MG63 (cell line): ENCODE measurements around the gene ARHGAP42. TPM values are rescaled to one million over a fixed set of nuclear protein-coding genes. Genes with fewer than 3 reads are reported as not detected.

ENCODE experiments used
- DNase-seq: peaks from one replicate; pipeline ENCODE4 v3.0.0-alpha.2; 2020
- H3K27me3 ChIP-seq: fragments of 250-450 bp; sonication (Bioruptor Pico); 2 replicates; pipeline ENCODE4 v1.5.1; 2020; ENCODE audit warnings: mild to moderate bottlenecking, moderate library complexity
- H3K36me3 ChIP-seq: fragments of 250-450 bp; sonication (Bioruptor Pico); 2 replicates; pipeline ENCODE4 v1.5.1; 2020; ENCODE audit warnings: mild to moderate bottlenecking, moderate library complexity
- H3K4me3 ChIP-seq: fragments of 250-450 bp; sonication (Bioruptor Pico); 2 replicates; pipeline ENCODE4 v1.5.1; 2020; ENCODE audit warnings: mild to moderate bottlenecking, moderate library complexity
- H3K9me3 ChIP-seq: fragments of 250-450 bp; sonication (Bioruptor Pico); 2 replicates; pipeline ENCODE4 v1.5.1; 2020; ENCODE audit warnings: mild to moderate bottlenecking, moderate library complexity
- total RNA-seq: library from RNA; depleted of rRNA; stranded (reverse); fragments of >200 nt; shearing (Covaris generic); gene quantifications from 2 replicates; pipeline ENCODE4 v1.2.3, GENCODE V29; 2014; ENCODE audit warnings: low replicate concordance

Gene ARHGAP42
- total RNA-seq, 1 experiment from 2014 or later, result 2.0 TPM

GRCh38 chr11:100923555-100923954, 236.5 kb downstream of the ARHGAP42 start:
- H3K9me3 ChIP-seq, result no peaks in the 10 kb centered on the region
- no peaks in the 10 kb centered on the region for H3K27me3 ChIP-seq
- H3K4me3 ChIP-seq, result no peak overlapping the region
- DNase-seq, result no peak
- no peaks in the 10 kb centered on the region for H3K36me3 ChIP-seq

- DNase-seq, result no peak
- no peaks in the 10 kb centered on the region for H3K36me3 ChIP-seq
- no peaks in the 10 kb centered on the region for H3K27me3 ChIP-seq
- no peaks in the 10 kb centered on the region for H3K9me3 ChIP-seq
- no peak overlapping the region for H3K4me3 ChIP-seq
Measured at GRCh38 chr11:100925935-100926334, 238.8 kb downstream of the ARHGAP42 start.

GRCh38 chr11:100927579-100927978, 240.5 kb downstream of the ARHGAP42 start:
- H3K4me3 ChIP-seq, result no peak overlapping the region
- no peaks in the 10 kb centered on the region for H3K27me3 ChIP-seq
- DNase-seq, result no peak
- no peaks in the 10 kb centered on the region for H3K9me3 ChIP-seq
- H3K36me3 ChIP-seq, result no peaks in the 10 kb centered on the region

- Histone ChIP-seq H3K4me3 (no peak overlapping the region), H3K9me3 (no peaks in the 10 kb centered on the region), H3K27me3 (no peaks in the 10 kb centered on the region), H3K36me3 (no peaks in the 10 kb centered on the region)
- DNase-seq, result no peak
Measured at GRCh38 chr11:100928426-100928825, 241.3 kb downstream of the ARHGAP42 start.

GRCh38 chr11:100929377-100929776, 242.3 kb downstream of the ARHGAP42 start:
- no peak for DNase-seq
- Histone ChIP-seq H3K27me3 (no peaks in the 10 kb centered on the region), H3K36me3 (no peaks in the 10 kb centered on the region), H3K9me3 (no peaks in the 10 kb centered on the region), H3K4me3 (no peak overlapping the region)

- Histone ChIP-seq H3K4me3 (no peak overlapping the region), H3K36me3 (no peaks in the 10 kb centered on the region), H3K27me3 (no peaks in the 10 kb centered on the region), H3K9me3 (no peaks in the 10 kb centered on the region)
- DNase-seq, result no peak
Measured at GRCh38 chr11:100930185-100930778, 243.2 kb downstream of the ARHGAP42 start.

- no peak overlapping the region for H3K4me3 ChIP-seq
- no peaks in the 10 kb centered on the region for H3K36me3 ChIP-seq
- H3K27me3 ChIP-seq, result no peaks in the 10 kb centered on the region
- no peaks in the 10 kb centered on the region for H3K9me3 ChIP-seq
- DNase-seq, result no peak
Measured at GRCh38 chr11:100932474-100933100, 245.5 kb downstream of the ARHGAP42 start.

- H3K9me3 ChIP-seq, result no peaks in the 10 kb centered on the region
- H3K4me3 ChIP-seq, result no peak overlapping the region
- H3K36me3 ChIP-seq, result no peaks in the 10 kb centered on the region
- no peaks in the 10 kb centered on the region for H3K27me3 ChIP-seq
- DNase-seq, result no peak
Measured at GRCh38 chr11:100936781-100937180, 249.7 kb downstream of the ARHGAP42 start.

- no peaks in the 10 kb centered on the region for H3K36me3 ChIP-seq
- no peaks in the 10 kb centered on the region for H3K27me3 ChIP-seq
- no peak for DNase-seq
- H3K4me3 ChIP-seq, result no peak overlapping the region
- H3K9me3 ChIP-seq, result no peaks in the 10 kb centered on the region
Measured at GRCh38 chr11:100939571-100939970, 252.5 kb downstream of the ARHGAP42 start.

GRCh38 chr11:100940111-100940510, 253.0 kb downstream of the ARHGAP42 start:
- no peaks in the 10 kb centered on the region for H3K27me3 ChIP-seq
- no peak overlapping the region for H3K4me3 ChIP-seq
- no peaks in the 10 kb centered on the region for H3K9me3 ChIP-seq
- no peaks in the 10 kb centered on the region for H3K36me3 ChIP-seq
- no peak for DNase-seq

GRCh38 chr11:100941033-100941432, 253.9 kb downstream of the ARHGAP42 start:
- no peaks in the 10 kb centered on the region for H3K27me3 ChIP-seq
- H3K9me3 ChIP-seq, result no peaks in the 10 kb centered on the region
- no peak overlapping the region for H3K4me3 ChIP-seq
- no peak for DNase-seq
- H3K36me3 ChIP-seq, result no peaks in the 10 kb centered on the region

- Histone ChIP-seq H3K27me3 (no peaks in the 10 kb centered on the region), H3K4me3 (no peak overlapping the region), H3K9me3 (no peaks in the 10 kb centered on the region), H3K36me3 (no peaks in the 10 kb centered on the region)
- no peak for DNase-seq
Measured at GRCh38 chr11:100942016-100942415, 254.9 kb downstream of the ARHGAP42 start.

GRCh38 chr11:100948936-100949335, 261.8 kb downstream of the ARHGAP42 start:
- Histone ChIP-seq H3K4me3 (no peak overlapping the region), H3K27me3 (no peaks in the 10 kb centered on the region), H3K36me3 (no peaks in the 10 kb centered on the region), H3K9me3 (no peaks in the 10 kb centered on the region)
- DNase-seq, result no peak

- Histone ChIP-seq H3K36me3 (no peaks in the 10 kb centered on the region), H3K27me3 (no peaks in the 10 kb centered on the region), H3K9me3 (no peaks in the 10 kb centered on the region), H3K4me3 (no peak overlapping the region)
- no peak for DNase-seq
Measured at GRCh38 chr11:100949443-100949842, 262.4 kb downstream of the ARHGAP42 start.

- DNase-seq, result no peak
Measured at GRCh38 chr11:100955318-100955717, 268.2 kb downstream of the ARHGAP42 start.

GRCh38 chr11:100956351-100956750, 269.3 kb downstream of the ARHGAP42 start:
- Histone ChIP-seq H3K9me3 (no peaks in the 10 kb centered on the region), H3K4me3 (no peak overlapping the region)
- DNase-seq, result no peak

More at GRCh38 chr11:100955318-100955717, 268.2 kb downstream of the ARHGAP42 start:
- H3K36me3 ChIP-seq, result no peaks in the 10 kb centered on the region
- no peaks in the 10 kb centered on the region for H3K9me3 ChIP-seq
- no peak overlapping the region for H3K4me3 ChIP-seq
- H3K27me3 ChIP-seq, result no peaks in the 10 kb centered on the region

GRCh38 chr11:100957499-100957898, 270.4 kb downstream of the ARHGAP42 start:
- Histone ChIP-seq H3K4me3 (no peak overlapping the region), H3K27me3 (no peaks in the 10 kb centered on the region), H3K36me3 (no peaks in the 10 kb centered on the region), H3K9me3 (no peaks in the 10 kb centered on the region)
- DNase-seq, result no peak

More at GRCh38 chr11:100956351-100956750, 269.3 kb downstream of the ARHGAP42 start:
- no peaks in the 10 kb centered on the region for H3K27me3 ChIP-seq
- no peaks in the 10 kb centered on the region for H3K36me3 ChIP-seq

GRCh38 chr11:100961633-100962032, 274.5 kb downstream of the ARHGAP42 start:
- no peaks in the 10 kb centered on the region for H3K9me3 ChIP-seq
- no peak for DNase-seq
- no peaks in the 10 kb centered on the region for H3K27me3 ChIP-seq
- H3K36me3 ChIP-seq, result no peaks in the 10 kb centered on the region
- H3K4me3 ChIP-seq, result no peak overlapping the region
